ENCODE data around the gene CLK1. TPM values are rescaled to one million over a fixed set of nuclear protein-coding genes. Genes with fewer than 3 reads are reported as not detected.

CLK1 gene
- total and polyA plus RNA-seq, 2 of the 13 experiments (the other 11 are each of a cell fraction or from before 2014, with no cell fraction given) = 66.6 to 101 TPM

- FAIRE-seq = no peak
- POLR2A ChIA-PET = interaction anchor here (1.2 to 3.3 kb wide), 8 partner anchors 8 to 118 kb away, joined by 4 to 52 read pairs (median 6); partner anchors contain the start of genes CLK1, NIF3L1, ORC2 and PPIL3
- in situ Hi-C loops (cut with HindIII; ENCODE audit: extremely low pct_ligation_motif_present, low pct_unique_long_range_greater_than_20kb) (no loop called here), intact Hi-C loops (cut with micrococcal nuclease; ENCODE audit: unreplicated experiment) (no loop called here)
- no peak overlapping the region for H3K4me2 ChIP-seq (ENCODE audit: low read depth, low read length)
- CTCF ChIA-PET (ENCODE audit: low intra/inter-chr PET ratio, low total read pairs) = no interaction called here
- DNase-seq (ENCODE audit: low spot score) = no peak
- H3K79me2 ChIP-seq (ENCODE audit: insufficient read depth, low read length) = no peaks in the 10 kb centered on the region
- H3K9ac ChIP-seq (ENCODE audit: insufficient read depth, low read depth, low read length) = no peak overlapping the region
- WGBS (ENCODE audit: low lambda C conversion rate) = 62% methylated on average over 4 of the region's 5 CpGs
- no peaks in the 10 kb centered on the region for H4K20me1 ChIP-seq (ENCODE audit: insufficient read depth, low read length)
- peaks cover 18% of the 10 kb centered on the region for H3K4me1 ChIP-seq (ENCODE audit: insufficient read depth, low read length)
- no peak overlapping the region for H3K27ac ChIP-seq (ENCODE audit: extremely low read length, insufficient read depth, low read length)
- BruUV-seq (replicated peaks) = no TSS peak
- ATAC-seq = peak; percentile 32
- no peaks in the 10 kb centered on the region for H3K27me3 ChIP-seq (ENCODE audit: control insufficient read depth in 1 of 2, insufficient read depth in 2 of 2, low read length in 2 of 2)
- H3K36me3 ChIP-seq (replicated peaks in 1 of 2; ENCODE audit: control insufficient read depth in 1 of 2, insufficient read depth in 2 of 2, low read length in 2 of 2) = no peaks in the 10 kb centered on the region
- no peaks in the 10 kb centered on the region for H3K9me3 ChIP-seq (ENCODE audit: low read length)
- no peak overlapping the region for H3K4me3 ChIP-seq (replicated peaks in 1 of 3; ENCODE audit: insufficient read depth in 1 of 3, low read depth in 2 of 3, low read length in 3 of 3)
- no peak overlapping the region for H2AFZ ChIP-seq (ENCODE audit: low read length)
- 0 out of 2 replicates have a peak, but pooled peaks have one; percentile 15 for TF ChIP-seq ZMYM3 (CRISPR knock-in tag; IDR thresholded peaks at IDR 0.05)
- TF ChIP-seq SRSF9 (IDR thresholded peaks at IDR 0.05; ENCODE audit: borderline replicate concordance, insufficient read depth, low read depth, low read length, poor library complexity, severe bottlenecking) = no peak
- TF ChIP-seq ZNF589 (CRISPR knock-in tag; conservative IDR thresholded peaks at IDR 0.05) = 0 out of 2 replicates have a peak, but pooled peaks have one; percentile 40
- TF ChIP-seq SCMH1 (CRISPR knock-in tag; IDR thresholded peaks at IDR 0.05; ENCODE audit: borderline replicate concordance) = no peak
- no peak for TF ChIP-seq CEBPG (CRISPR knock-in tag; IDR thresholded peaks at IDR 0.05)
- TF ChIP-seq, protein P1, sequence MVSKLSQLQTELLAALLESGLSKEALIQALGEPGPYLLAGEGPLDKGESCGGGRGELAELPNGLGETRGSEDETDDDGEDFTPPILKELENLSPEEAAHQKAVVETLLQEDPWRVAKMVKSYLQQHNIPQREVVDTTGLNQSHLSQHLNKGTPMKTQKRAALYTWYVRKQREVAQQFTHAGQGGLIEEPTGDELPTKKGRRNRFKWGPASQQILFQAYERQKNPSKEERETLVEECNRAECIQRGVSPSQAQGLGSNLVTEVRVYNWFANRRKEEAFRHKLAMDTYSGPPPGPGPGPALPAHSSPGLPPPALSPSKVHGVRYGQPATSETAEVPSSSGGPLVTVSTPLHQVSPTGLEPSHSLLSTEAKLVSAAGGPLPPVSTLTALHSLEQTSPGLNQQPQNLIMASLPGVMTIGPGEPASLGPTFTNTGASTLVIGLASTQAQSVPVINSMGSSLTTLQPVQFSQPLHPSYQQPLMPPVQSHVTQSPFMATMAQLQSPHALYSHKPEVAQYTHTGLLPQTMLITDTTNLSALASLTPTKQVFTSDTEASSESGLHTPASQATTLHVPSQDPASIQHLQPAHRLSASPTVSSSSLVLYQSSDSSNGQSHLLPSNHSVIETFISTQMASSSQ (IDR thresholded peaks at IDR 0.05; ENCODE audit: low read depth) = no peak
- TF ChIP-seq, protein P1 (CRISPR knock-in tag; IDR thresholded peaks at IDR 0.05; ENCODE audit: borderline replicate concordance) = no peak
- TF ChIP-seq ZZZ3 (CRISPR knock-in tag; IDR thresholded peaks at IDR 0.05; ENCODE audit: borderline replicate concordance) = no peak
- no peak for TF ChIP-seq RCOR2 (CRISPR knock-in tag; IDR thresholded peaks at IDR 0.05)
- TF ChIP-seq ZNF605 (CRISPR knock-in tag; IDR thresholded peaks at IDR 0.05) = no peak
- TF ChIP-seq KLF15 (CRISPR knock-in tag; IDR thresholded peaks at IDR 0.05; ENCODE audit: borderline replicate concordance) = no peak
- no peak for TF ChIP-seq ZNF510 (CRISPR knock-in tag; IDR thresholded peaks at IDR 0.05; ENCODE audit: low read depth)
- no peak for TF ChIP-seq MTF2 (CRISPR knock-in tag; IDR thresholded peaks at IDR 0.05; ENCODE audit: borderline replicate concordance)
- TF ChIP-seq CCDC6 (CRISPR knock-in tag; IDR thresholded peaks at IDR 0.05) = no peak
- TF ChIP-seq ZNF138 (CRISPR knock-in tag; IDR thresholded peaks at IDR 0.05; ENCODE audit: low read depth) = no peak
- TF ChIP-seq, protein P2, sequence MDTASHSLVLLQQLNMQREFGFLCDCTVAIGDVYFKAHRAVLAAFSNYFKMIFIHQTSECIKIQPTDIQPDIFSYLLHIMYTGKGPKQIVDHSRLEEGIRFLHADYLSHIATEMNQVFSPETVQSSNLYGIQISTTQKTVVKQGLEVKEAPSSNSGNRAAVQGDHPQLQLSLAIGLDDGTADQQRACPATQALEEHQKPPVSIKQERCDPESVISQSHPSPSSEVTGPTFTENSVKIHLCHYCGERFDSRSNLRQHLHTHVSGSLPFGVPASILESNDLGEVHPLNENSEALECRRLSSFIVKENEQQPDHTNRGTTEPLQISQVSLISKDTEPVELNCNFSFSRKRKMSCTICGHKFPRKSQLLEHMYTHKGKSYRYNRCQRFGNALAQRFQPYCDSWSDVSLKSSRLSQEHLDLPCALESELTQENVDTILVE (CRISPR knock-in tag; IDR thresholded peaks at IDR 0.05) = no peak
- TF ChIP-seq ZNF34 (CRISPR knock-in tag; IDR thresholded peaks at IDR 0.05; ENCODE audit: borderline replicate concordance) = no peak
- TF ChIP-seq ZBTB33 (CRISPR knock-in tag; IDR thresholded peaks at IDR 0.05) = no peak
- peak; percentile 33; the same call in 1 of the 2 replicates for TF ChIP-seq ZNF292 (CRISPR knock-in tag; IDR thresholded peaks at IDR 0.05; ENCODE audit: borderline replicate concordance, low read depth)
These were observed 19.3 kb downstream of the CLK1 start for GRCh38 chr2:200845194-200845593.
